Esophagus squamous epithelium (tissue), 5 donors: Measurements from ENCODE around the gene MTMR11. TPM values are rescaled to one million over a fixed set of nuclear protein-coding genes. Genes with fewer than 3 reads are reported as not detected.

Experiments
- DNase-seq: peaks from one replicate; lab custom pipeline; 2025; lab: John Stamatoyannopoulos, UW
- H3K27ac ChIP-seq, 4 donors: fragments of 200-600 bp; sonication (generic); one replicate each; pipeline ENCODE4 v1.5.1; 2016 to 2019; ENCODE audit warnings: mild to moderate bottlenecking in 1 of 4
- H3K27me3 ChIP-seq, 4 donors: fragments of 200-600 bp; sonication (generic); 1 replicate in 3 of 4; 2 replicates in 1 of 4; pipeline versions ENCODE4 v1.5.1 to v1.6.0; 2017 to 2021; ENCODE audit warnings: antibody characterized with exemption in 1 of 4
- H3K36me3 ChIP-seq, 3 donors: fragments of 200-600 bp; sonication (generic); one replicate each; pipeline ENCODE4 v1.5.1; 2016 to 2019
- H3K4me1 ChIP-seq, 3 donors: fragments of 200-600 bp; sonication (generic); one replicate each; pipeline ENCODE4 v1.5.1; 2017 to 2019
- H3K4me3 ChIP-seq, 4 donors: fragments of 200-600 bp; sonication (generic); 1 replicate in 3 of 4; 2 replicates in 1 of 4; pipeline ENCODE4 v1.5.1; 2016 to 2019; ENCODE audit warnings: mild to moderate bottlenecking in 2 of 4, moderate library complexity in 1 of 4
- H3K9me3 ChIP-seq, 3 donors: fragments of 200-600 bp; sonication (generic); one replicate each; pipeline ENCODE4 v1.5.1; 2016 to 2019
- CTCF ChIP-seq, 6 experiments: fragments of 450-650 bp in 4 of 6; fragments of 200-600 bp in 2 of 6; sonication (generic) in 2 of 6; IDR thresholded peaks; one replicate each; pipeline ENCODE4 v1.5.1; 2016 to 2019; ENCODE audit warnings: antibody characterized with exemption in 6 of 6, mild to moderate bottlenecking in 4 of 6, moderate library complexity in 4 of 6
- POLR2A ChIP-seq, 4 donors: fragments of 450-650 bp; IDR thresholded peaks; one replicate each; pipeline ENCODE4 v1.6.1; 2017; ENCODE audit warnings: antibody characterized with exemption in 4 of 4, mild to moderate bottlenecking in 4 of 4, moderate library complexity in 3 of 4
- WGBS, 2 donors: methylation state at CpG; one replicate each; pipeline ENCODE4 v1.1.5; 2018; 5-methylcytosine and 5-hydroxymethylcytosine counted together
- intact Hi-C: fragments of 100-400 bp; cut with DNase I; formaldehyde crosslinking; loops from one replicate; pipeline ENCODE4 v1.15.0; 2022
- total RNA-seq, 4 donors: library from RNA; depleted of rRNA; stranded (reverse); fragments of >200 nt; gene quantifications; one replicate each; pipeline ENCODE4 v1.1.0, GENCODE V29; 2016
- donor health status: DM: yes; HTN: yes; CAD: no.

Gene MTMR11
- total RNA-seq, 4 donors from 2014 or later: 3.9 to 13.5 (median 10.6) TPM

GRCh38 chr1:149917571-149918144 lies 19.0 kb downstream of the MTMR11 start, which contains the start of gene SV2A:
TSS of gene SV2A (minus strand) at chr1:149917844. CDS start at chr1:149913840, 4,004 bp downstream.
- peaks cover 0 to 13% (median under 1%) of the 10 kb centered on the region in 3 donors for H3K36me3 ChIP-seq
- WGBS, 2 donors: 0 to 1% methylated on average over 10 to 18 of the region's 24 CpGs
- peak within 1 kb of the TSS in 3 of 4 donors; percentile 28 to 35 (median 29) for H3K27ac ChIP-seq
- TF ChIP-seq CTCF (IDR thresholded peaks at IDR 0.05) (no peak), POLR2A (IDR thresholded peaks at IDR 0.05) (peak in 1 of 4 donors; percentile 21)
- no peak for DNase-seq
- peaks cover 6 to 25% (median 11%) of the 10 kb centered on the region in 3 donors for H3K4me1 ChIP-seq
- intact Hi-C loops: no loop called here
- no peaks in the 10 kb centered on the region for H3K9me3 ChIP-seq
- peak within 1 kb of the TSS; percentile 22 to 76 (median 51) for H3K4me3 ChIP-seq
- peaks cover 0 to 11% (median 0%) of the 10 kb centered on the region in 4 donors for H3K27me3 ChIP-seq

- WGBS, 2 donors: 11 to 21% methylated on average over 9 to 10 of the region's 10 CpGs
- H3K9me3 ChIP-seq: no peaks in the 10 kb centered on the region
- intact Hi-C loops: no loop called here
- no peak for DNase-seq
- TF ChIP-seq POLR2A (IDR thresholded peaks at IDR 0.05) (no peak), CTCF (IDR thresholded peaks at IDR 0.05) (no peak)
- H3K4me1 ChIP-seq: peaks cover 6 to 25% (median 11%) of the 10 kb centered on the region in 3 donors
- H3K4me3 ChIP-seq: peak overlapping the region in 3 of 4 donors; percentile 50 to 76 (median 52)
- peak overlapping the region in 1 of 4 donors; percentile 29 for H3K27ac ChIP-seq
- H3K27me3 ChIP-seq: peaks cover 0 to 11% (median 0%) of the 10 kb centered on the region in 4 donors
- peaks cover 0 to 5% (median 0%) of the 10 kb centered on the region in 3 donors for H3K36me3 ChIP-seq
Observed at GRCh38 chr1:149916898-149917252, 19.8 kb downstream of the MTMR11 start.

- Histone ChIP-seq H3K4me1 (peaks cover 6 to 25% (median 11%) of the 10 kb centered on the region in 3 donors), H3K4me3 (peak overlapping the region in 2 of 4 donors; percentile 52 to 76), H3K9me3 (no peaks in the 10 kb centered on the region), H3K27me3 (peaks cover 0 to 11% (median 0%) of the 10 kb centered on the region in 4 donors), H3K36me3 (peaks cover 0 to under 1% (median 0%) of the 10 kb centered on the region in 3 donors), H3K27ac (peak overlapping the region in 2 of 4 donors; percentile 28 to 29)
- WGBS, 2 donors: 100% methylated on average over 1 of the region's 9 CpGs; no CpG with 5 or more reads in 1 of the 2 donors
- intact Hi-C loops: no loop called here
- no peak for DNase-seq
- no peak for TF ChIP-seq CTCF (IDR thresholded peaks at IDR 0.05)
- no peak for TF ChIP-seq POLR2A (IDR thresholded peaks at IDR 0.05)
Observed at GRCh38 chr1:149916193-149916897, 20.3 kb downstream of the MTMR11 start.

- Histone ChIP-seq H3K27ac (peak overlapping the region in 2 of 4 donors; percentile 28 to 29), H3K4me3 (no peak overlapping the region), H3K36me3 (no peaks in the 10 kb centered on the region), H3K4me1 (peaks cover 6 to 25% (median 11%) of the 10 kb centered on the region in 3 donors), H3K9me3 (no peaks in the 10 kb centered on the region), H3K27me3 (peaks cover 0 to 11% (median 0%) of the 10 kb centered on the region in 4 donors)
- no peak for DNase-seq
- TF ChIP-seq CTCF (IDR thresholded peaks at IDR 0.05): no peak
- 81 to 88% methylated on average over 8 to 9 of the region's 11 CpGs for WGBS, 2 donors
- intact Hi-C loops: no loop called here
Observed at GRCh38 chr1:149915429-149916192, 21.1 kb downstream of the MTMR11 start.
